Fibroblast of the conjunctiva (primary cell): ENCODE measurements around the gene PITPNM3.

Source experiments
- DNase-seq: peaks from one replicate; pipeline ENCODE4 v3.0.0-alpha.2; 2010; ENCODE audit warnings: low read depth

The PITPNM3 gene

GRCh38 chr17:6443692-6444570 lies 112.4 kb downstream of the PITPNM3 start, which contains the start of gene PIMREG:
Gene PIMREG, plus strand, starts transcription at chr17:6444455. Its CDS starts 656 bp downstream, at chr17:6445111.
- peak; percentile 77 for DNase-seq

GRCh38 chr17:6442775-6443174 lies 113.6 kb downstream of the PITPNM3 start:
- no peak for DNase-seq

DNA sequence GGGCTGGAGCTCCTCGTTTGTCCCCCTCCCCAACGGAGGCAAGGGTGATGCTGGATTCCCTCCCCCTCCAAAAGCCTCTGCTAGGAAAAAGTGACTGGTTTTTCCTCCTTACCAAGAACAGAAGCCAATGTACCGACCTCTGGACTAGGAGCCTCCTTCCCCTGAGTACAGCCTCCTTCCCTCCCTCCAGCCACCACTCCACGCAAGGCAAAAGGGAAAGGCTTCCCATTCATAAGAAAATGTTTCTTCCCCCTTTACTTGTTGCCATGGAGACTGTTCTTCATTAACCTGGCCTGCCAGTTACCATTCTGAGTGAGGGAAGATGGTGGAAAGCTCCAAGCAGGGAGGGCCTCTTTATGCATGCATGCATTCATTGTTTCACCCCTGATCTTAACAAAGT lies 116.4 kb downstream of the PITPNM3 start:
- no peak for DNase-seq

GRCh38 chr17:6437956-6438355 lies 118.4 kb downstream of the PITPNM3 start:
- no peak for DNase-seq

DNA sequence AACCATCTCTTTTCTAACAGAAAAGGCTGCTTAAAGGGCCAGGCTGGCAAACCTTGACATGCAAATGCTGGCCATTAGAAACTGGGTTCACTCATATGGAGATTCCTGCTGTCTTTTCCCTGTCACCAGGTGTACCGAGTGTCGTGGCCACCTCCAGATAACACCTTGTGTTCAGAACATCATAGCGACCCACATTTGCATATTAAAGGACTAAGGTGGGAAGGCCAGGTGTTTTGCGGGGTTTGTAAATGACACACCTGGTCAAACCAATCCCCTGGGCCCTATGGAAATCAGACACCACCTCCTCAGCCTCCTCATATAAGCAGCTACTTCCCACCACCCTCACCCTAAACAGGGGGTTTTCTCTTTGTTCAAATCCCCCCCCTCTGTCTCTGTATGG lies 118.9 kb downstream of the PITPNM3 start:
- no peak for DNase-seq

GRCh38 chr17:6435968-6436367 lies 120.4 kb downstream of the PITPNM3 start:
- peak; percentile 49 for DNase-seq

DNA sequence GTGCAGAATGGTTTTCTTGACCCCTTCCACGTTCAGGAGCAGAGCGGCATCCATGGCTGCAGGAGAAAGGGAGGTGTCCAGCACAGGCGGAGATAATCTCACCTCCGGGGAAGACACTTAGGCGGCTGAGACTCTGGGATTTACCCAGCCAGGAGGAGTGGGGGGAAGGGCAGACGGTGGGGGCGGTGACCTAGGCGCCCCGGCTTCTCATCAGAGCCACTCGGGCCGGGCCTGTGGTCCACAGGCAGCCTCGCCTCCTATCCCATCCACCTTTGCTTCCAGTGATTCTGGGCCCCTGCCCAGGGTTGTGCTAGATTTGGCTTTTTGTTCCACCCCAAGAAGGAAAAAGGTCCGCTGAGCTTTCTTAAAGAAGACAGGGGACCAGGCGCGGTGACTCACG lies 121.3 kb downstream of the PITPNM3 start, which contains the start of gene AIPL1:
TSS of gene AIPL1 (minus strand) at position 71 of the 400 bp plus-strand sequence. CDS start at position 54, 17 bp downstream.
- DNase-seq, result no peak

GRCh38 chr17:6430769-6431168 lies 125.6 kb downstream of the PITPNM3 start:
- DNase-seq, result no peak

DNA sequence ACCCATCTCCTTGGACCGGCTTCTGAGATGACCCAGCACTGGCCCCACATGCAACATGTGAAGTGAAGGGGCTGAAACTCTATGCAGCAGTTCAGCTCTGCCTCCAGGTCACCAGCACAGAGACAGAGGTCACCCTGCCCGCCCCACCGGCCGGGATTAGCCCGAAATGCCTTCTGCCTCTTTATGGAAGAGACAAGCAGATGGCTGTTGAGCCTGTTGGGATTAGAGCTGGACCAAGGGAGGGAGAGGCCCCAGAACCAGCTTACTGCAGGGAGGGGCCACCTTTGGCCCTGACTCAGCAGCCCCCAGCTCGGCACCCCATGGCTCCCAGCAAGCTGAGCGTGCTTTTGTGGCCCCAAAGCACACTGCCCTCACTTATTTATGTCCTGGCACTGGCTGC lies 127.1 kb downstream of the PITPNM3 start:
- no peak for DNase-seq

GRCh38 chr17:6428207-6428965 lies 128.0 kb downstream of the PITPNM3 start:
- DNase-seq, result no peak

DNA sequence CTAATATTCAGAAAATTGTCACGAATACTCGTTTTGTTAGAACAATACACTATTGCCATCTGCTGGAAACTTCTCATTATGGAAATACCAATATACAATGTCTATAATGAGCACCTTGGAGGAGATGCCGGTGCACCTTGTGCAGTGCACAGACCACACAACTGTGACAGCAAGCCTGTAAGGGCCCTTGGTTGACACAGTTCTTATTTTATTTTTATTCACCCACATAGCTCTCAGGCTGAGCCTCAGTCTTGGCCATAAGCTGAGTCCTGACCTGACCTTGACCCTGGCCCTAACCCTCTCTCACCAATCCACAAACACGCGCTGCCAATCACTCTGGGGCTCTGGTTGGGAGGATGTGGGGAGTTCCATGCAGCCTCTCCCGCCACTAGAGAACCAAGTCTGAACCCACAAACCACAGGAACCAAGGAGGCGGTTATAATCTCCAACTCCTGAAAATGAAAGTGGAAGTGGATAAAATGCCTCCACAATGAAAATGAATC lies 129.0 kb downstream of the PITPNM3 start:
- no peak for DNase-seq

DNA sequence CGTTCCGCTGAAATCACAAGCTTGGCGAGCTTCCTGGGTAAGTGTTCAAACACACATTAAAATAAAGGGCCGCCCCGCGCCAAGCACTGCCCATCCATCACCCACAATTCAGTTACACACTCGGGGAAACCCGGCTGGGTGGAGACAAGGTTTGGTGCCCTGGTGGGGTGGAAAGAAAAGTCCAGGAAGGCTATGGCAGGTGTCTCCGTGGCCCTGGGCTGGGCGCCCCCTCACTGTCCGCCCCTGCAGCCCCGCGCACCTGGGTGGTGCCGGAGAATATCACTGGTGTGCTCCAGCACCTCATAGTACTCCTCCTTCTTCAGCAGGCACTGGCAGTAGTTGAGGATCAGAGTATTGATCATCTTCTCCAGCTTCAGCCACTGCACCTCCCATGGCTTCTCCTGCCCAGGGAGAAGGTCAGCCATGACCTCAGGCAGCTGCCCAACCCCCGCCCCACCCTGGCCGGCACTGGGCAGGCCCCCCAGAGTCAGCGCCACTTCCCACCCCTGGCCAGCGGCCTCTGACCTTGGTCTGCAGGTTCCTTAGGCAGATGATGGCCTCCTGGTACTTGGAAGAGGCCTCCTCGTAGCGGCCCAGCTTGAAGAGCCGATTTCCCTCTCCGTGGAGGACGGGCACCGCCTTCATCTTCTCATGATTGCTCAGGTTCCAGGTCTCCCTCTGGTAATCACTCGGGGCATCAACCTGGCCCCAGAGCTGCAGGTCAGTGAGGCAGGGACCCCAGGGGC lies 129.8 kb downstream of the PITPNM3 start:
- DNase-seq, result no peak

DNA sequence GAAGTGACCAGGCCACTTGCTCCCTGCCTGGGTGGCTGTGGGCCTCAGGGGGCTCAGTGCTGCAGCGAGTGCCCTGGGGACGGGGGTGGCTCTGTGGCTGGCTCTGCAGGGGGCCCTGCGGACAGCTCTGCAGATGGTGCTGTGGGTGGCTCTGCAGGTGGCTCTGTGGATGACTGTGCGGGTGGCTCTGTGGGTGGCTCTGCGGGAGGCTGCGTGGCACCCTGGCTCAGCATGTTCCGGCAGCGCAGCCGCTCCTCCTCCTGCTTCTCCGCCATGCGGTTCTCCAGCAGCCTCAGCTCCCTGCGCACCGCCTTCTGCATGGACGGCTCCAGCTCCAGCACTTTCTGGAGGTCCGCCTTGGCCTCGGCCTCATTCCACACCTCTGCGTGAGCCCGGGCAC lies 130.9 kb downstream of the PITPNM3 start:
- DNase-seq, result no peak

DNA sequence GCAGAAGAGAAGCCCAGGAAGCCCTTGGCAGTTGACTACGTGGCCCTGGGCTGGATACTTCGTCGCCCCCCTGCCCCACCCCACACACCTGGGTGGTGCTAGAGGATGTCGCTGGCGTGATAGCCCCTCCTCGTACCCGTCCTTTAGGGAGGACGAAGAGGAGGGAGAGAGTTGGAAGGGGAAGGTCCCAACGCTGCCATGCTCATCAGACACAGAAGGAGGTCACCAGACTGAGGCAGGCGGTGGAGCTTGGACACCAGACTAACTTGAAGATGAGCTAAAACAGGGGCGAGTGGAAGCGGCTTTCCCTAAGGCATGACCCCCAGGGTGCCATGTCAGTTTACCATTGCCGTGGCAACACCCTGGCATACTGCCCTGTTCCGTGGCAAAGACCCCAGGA lies 132.4 kb downstream of the PITPNM3 start:
- no peak for DNase-seq

DNA sequence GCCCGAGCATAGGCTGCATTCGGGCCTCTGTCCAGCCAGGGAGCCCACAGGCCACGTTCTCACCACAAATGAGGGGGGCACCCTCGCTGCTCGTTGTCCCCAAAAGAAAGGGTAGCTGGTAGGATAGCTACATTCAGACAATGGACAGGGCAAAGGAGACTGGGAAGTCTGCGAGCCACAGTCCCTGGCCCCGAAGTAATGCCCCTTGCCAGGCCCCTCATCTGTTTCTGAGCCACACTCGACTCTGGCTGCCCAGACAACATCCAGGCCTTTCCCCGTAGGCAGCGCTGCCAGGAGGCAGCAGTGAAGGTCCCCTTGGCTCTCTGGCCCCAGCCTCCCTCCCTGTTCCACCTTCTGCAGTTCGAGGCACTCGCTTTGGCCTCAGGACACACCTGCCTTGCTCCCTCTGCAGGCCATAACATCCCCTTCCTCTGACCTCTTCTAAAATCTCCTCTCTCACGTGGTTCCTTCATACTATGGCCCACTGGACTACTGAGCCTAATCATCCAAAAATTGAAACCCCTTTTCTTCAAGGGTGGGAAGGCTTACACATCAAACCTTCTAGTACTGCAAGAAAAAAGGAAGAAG lies 133.6 kb downstream of the PITPNM3 start:
- no peak for DNase-seq

- DNase-seq, result peak; percentile 53
These were observed 134.4 kb downstream of the PITPNM3 start for GRCh38 chr17:6421700-6422604.

DNA sequence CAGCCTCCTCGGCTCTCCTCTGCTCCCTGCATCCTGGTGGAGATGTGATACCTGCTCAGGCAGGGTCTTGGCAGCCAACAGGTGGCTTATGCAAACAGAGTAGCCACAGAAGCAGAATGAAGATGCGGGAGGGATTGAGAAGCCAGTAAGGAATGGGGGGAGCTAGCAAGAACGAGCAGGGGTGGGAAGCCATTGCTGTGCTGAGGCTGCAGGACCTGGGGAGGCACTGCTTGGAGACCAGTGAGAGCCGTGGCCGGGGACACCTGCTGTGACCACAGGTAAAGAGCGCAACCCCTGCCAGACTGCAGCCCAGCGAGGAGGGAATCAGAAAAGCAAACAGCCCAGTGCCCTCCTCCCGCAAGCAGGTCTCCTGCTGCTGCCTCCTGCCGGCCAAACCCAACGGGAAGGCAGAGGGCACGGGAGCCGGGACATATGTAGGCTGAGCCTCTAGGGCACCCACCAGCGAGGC lies 136.1 kb downstream of the PITPNM3 start:
- DNase-seq, result no peak

GRCh38 chr17:6415616-6416015 lies 140.7 kb downstream of the PITPNM3 start:
- DNase-seq, result no peak

GRCh38 chr17:6413065-6413464 lies 143.3 kb downstream of the PITPNM3 start:
- DNase-seq, result peak; percentile 27

GRCh38 chr17:6408735-6409134 lies 147.6 kb downstream of the PITPNM3 start:
- DNase-seq, result no peak
